ENCODE results near the gene CDK14.

DNA sequence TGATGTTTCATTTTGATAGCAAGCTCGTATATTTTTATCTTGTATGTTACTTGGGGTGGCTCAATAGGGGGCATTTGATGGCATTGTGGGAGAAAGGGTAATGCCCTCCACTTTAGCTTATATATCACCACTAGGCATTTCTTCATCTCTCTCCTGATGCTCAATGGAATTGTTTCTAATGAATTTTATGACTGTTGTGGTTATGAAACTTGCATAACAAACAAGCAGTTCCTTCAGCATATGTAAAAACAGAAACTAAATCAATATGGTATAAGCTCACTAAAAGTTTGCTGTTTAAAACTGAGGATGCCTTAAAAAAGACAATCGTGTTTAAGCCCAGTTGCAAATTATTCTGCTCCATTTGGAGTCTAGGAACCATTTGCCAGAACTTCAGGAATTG is 75.5 kb downstream of the CDK14 start:
- TF ChIP-seq, protein P1, sequence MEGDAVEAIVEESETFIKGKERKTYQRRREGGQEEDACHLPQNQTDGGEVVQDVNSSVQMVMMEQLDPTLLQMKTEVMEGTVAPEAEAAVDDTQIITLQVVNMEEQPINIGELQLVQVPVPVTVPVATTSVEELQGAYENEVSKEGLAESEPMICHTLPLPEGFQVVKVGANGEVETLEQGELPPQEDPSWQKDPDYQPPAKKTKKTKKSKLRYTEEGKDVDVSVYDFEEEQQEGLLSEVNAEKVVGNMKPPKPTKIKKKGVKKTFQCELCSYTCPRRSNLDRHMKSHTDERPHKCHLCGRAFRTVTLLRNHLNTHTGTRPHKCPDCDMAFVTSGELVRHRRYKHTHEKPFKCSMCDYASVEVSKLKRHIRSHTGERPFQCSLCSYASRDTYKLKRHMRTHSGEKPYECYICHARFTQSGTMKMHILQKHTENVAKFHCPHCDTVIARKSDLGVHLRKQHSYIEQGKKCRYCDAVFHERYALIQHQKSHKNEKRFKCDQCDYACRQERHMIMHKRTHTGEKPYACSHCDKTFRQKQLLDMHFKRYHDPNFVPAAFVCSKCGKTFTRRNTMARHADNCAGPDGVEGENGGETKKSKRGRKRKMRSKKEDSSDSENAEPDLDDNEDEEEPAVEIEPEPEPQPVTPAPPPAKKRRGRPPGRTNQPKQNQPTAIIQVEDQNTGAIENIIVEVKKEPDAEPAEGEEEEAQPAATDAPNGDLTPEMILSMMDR (IDR thresholded peaks at IDR 0.05; ENCODE audit: low read depth, low read length, missing input control): no peak
- no peak for TF ChIP-seq SP1 (IDR thresholded peaks at IDR 0.05)
- TF ChIP-seq YY1 (IDR thresholded peaks at IDR 0.05): no peak
- TF ChIP-seq, protein P2, sequence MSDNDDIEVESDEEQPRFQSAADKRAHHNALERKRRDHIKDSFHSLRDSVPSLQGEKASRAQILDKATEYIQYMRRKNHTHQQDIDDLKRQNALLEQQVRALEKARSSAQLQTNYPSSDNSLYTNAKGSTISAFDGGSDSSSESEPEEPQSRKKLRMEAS (IDR thresholded peaks at IDR 0.05): no peak
- TF ChIP-seq, protein P3, sequence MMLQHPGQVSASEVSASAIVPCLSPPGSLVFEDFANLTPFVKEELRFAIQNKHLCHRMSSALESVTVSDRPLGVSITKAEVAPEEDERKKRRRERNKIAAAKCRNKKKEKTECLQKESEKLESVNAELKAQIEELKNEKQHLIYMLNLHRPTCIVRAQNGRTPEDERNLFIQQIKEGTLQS (IDR thresholded peaks at IDR 0.05): no peak
- no peak for TF ChIP-seq RAD21 (IDR thresholded peaks at IDR 0.05)
- TF ChIP-seq, protein P4, sequence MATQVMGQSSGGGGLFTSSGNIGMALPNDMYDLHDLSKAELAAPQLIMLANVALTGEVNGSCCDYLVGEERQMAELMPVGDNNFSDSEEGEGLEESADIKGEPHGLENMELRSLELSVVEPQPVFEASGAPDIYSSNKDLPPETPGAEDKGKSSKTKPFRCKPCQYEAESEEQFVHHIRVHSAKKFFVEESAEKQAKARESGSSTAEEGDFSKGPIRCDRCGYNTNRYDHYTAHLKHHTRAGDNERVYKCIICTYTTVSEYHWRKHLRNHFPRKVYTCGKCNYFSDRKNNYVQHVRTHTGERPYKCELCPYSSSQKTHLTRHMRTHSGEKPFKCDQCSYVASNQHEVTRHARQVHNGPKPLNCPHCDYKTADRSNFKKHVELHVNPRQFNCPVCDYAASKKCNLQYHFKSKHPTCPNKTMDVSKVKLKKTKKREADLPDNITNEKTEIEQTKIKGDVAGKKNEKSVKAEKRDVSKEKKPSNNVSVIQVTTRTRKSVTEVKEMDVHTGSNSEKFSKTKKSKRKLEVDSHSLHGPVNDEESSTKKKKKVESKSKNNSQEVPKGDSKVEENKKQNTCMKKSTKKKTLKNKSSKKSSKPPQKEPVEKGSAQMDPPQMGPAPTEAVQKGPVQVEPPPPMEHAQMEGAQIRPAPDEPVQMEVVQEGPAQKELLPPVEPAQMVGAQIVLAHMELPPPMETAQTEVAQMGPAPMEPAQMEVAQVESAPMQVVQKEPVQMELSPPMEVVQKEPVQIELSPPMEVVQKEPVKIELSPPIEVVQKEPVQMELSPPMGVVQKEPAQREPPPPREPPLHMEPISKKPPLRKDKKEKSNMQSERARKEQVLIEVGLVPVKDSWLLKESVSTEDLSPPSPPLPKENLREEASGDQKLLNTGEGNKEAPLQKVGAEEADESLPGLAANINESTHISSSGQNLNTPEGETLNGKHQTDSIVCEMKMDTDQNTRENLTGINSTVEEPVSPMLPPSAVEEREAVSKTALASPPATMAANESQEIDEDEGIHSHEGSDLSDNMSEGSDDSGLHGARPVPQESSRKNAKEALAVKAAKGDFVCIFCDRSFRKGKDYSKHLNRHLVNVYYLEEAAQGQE (IDR thresholded peaks at IDR 0.05): no peak
- no peak for TF ChIP-seq JUND (IDR thresholded peaks at IDR 0.05)
- TF ChIP-seq, protein P5, sequence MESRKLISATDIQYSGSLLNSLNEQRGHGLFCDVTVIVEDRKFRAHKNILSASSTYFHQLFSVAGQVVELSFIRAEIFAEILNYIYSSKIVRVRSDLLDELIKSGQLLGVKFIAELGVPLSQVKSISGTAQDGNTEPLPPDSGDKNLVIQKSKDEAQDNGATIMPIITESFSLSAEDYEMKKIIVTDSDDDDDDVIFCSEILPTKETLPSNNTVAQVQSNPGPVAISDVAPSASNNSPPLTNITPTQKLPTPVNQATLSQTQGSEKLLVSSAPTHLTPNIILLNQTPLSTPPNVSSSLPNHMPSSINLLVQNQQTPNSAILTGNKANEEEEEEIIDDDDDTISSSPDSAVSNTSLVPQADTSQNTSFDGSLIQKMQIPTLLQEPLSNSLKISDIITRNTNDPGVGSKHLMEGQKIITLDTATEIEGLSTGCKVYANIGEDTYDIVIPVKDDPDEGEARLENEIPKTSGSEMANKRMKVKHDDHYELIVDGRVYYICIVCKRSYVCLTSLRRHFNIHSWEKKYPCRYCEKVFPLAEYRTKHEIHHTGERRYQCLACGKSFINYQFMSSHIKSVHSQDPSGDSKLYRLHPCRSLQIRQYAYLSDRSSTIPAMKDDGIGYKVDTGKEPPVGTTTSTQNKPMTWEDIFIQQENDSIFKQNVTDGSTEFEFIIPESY (IDR thresholded peaks at IDR 0.05): no peak
- TF ChIP-seq EGR1 (IDR thresholded peaks at IDR 0.05; ENCODE audit: low read depth in 2 of 2): no peak
- no peak for TF ChIP-seq TAF1 (conservative IDR thresholded peaks at IDR 0.05)
- TF ChIP-seq RXRA (IDR thresholded peaks at IDR 0.05): no peak
- TF ChIP-seq NR2F2 (IDR thresholded peaks at IDR 0.05): no peak
- TF ChIP-seq GABPA (IDR thresholded peaks at IDR 0.05 in 1 of 2, conservative IDR thresholded peaks at IDR 0.05 in 1 of 2): no peak
